Neuronal stem cell (in vitro differentiated cells): ENCODE measurements around the gene CKAP5. TPM values are rescaled to one million over a fixed set of nuclear protein-coding genes. Genes with fewer than 3 reads are reported as not detected.
A peak's percentile ranks its signal among the peaks of the same experiment; 100 is the strongest.

Experiments used
- small RNA-seq: library from polyadenylated mRNA; stranded (forward); fragments of <200 nt; extraction: miRNeasy Mini kit (QIAGEN cat#:217004); gene quantifications from one replicate; pipeline ENCODE3, GENCODE V24; 2013; ENCODE audit not compliant: insufficient read depth

The CKAP5 gene

Small RNA genes within 50 kb of the gene (small RNA-seq; reads per million reads assigned to genes)
- gene MIR5582 = 1.2 reads per million
- gene RF00573 = not detected
- gene SNORD67 = 414 reads per million, percentile 98 among the genes with 10 or more reads in this experiment
